Measurements from ENCODE around the gene CFH. TPM values are rescaled to one million over a fixed set of nuclear protein-coding genes. Genes with fewer than 3 reads are reported as not detected.

Gene CFH
- total RNA-seq, 1 donor from 2014 or later: 252 TPM

- no peaks in the 10 kb centered on the region for H3K27me3 Mint-ChIP-seq (ENCODE audit: unreplicated experiment)
Measured at GRCh38 chr1:196669693-196670092, 17.9 kb downstream of the CFH start.

GRCh38 chr1:196674908-196675307 lies 23.1 kb downstream of the CFH start:
- TF ChIP-seq CTCF (IDR thresholded peaks at IDR 0.05): no peak
- H3K4me3 Mint-ChIP-seq (ENCODE audit: unreplicated experiment): no peak overlapping the region
- no peak for DNase-seq (ENCODE audit: extremely low spot score, unreplicated experiment)
- peaks cover 52% of the 10 kb centered on the region for H3K36me3 Mint-ChIP-seq (ENCODE audit: unreplicated experiment)
- H3K27ac Mint-ChIP-seq (ENCODE audit: unreplicated experiment): no peak overlapping the region
- H3K4me1 Mint-ChIP-seq (ENCODE audit: unreplicated experiment): peaks cover 25% of the 10 kb centered on the region
- H3K27me3 Mint-ChIP-seq (ENCODE audit: unreplicated experiment): no peaks in the 10 kb centered on the region
- H3K9me3 Mint-ChIP-seq (ENCODE audit: unreplicated experiment): peaks cover 3% of the 10 kb centered on the region

More at GRCh38 chr1:196669693-196670092, 17.9 kb downstream of the CFH start:
- H3K9me3 Mint-ChIP-seq (ENCODE audit: unreplicated experiment): peaks cover 16% of the 10 kb centered on the region
- H3K27ac Mint-ChIP-seq (ENCODE audit: unreplicated experiment): no peak overlapping the region
- no peak for TF ChIP-seq CTCF (IDR thresholded peaks at IDR 0.05)
- H3K4me1 Mint-ChIP-seq (ENCODE audit: unreplicated experiment): peaks cover 11% of the 10 kb centered on the region
- DNase-seq (ENCODE audit: extremely low spot score, unreplicated experiment): no peak
- H3K36me3 Mint-ChIP-seq (ENCODE audit: unreplicated experiment): peaks cover 47% of the 10 kb centered on the region
- H3K4me3 Mint-ChIP-seq (ENCODE audit: unreplicated experiment): no peak overlapping the region

GRCh38 chr1:196677781-196678509 lies 26.1 kb downstream of the CFH start:
- Mint-ChIP-seq H3K36me3 (ENCODE audit: unreplicated experiment) (peaks cover 61% of the 10 kb centered on the region), H3K27ac (ENCODE audit: unreplicated experiment) (peak overlapping the region; percentile 78), H3K27me3 (ENCODE audit: unreplicated experiment) (no peaks in the 10 kb centered on the region), H3K4me1 (ENCODE audit: unreplicated experiment) (peaks cover 34% of the 10 kb centered on the region), H3K4me3 (ENCODE audit: unreplicated experiment) (no peak overlapping the region), H3K9me3 (ENCODE audit: unreplicated experiment) (peaks cover 15% of the 10 kb centered on the region)
- no peak for TF ChIP-seq CTCF (IDR thresholded peaks at IDR 0.05)
- no peak for DNase-seq (ENCODE audit: extremely low spot score, unreplicated experiment)

GRCh38 chr1:196678510-196678884 lies 26.7 kb downstream of the CFH start:
- Mint-ChIP-seq H3K27ac (ENCODE audit: unreplicated experiment) (peak overlapping the region; percentile 74), H3K36me3 (ENCODE audit: unreplicated experiment) (peaks cover 66% of the 10 kb centered on the region), H3K27me3 (ENCODE audit: unreplicated experiment) (no peaks in the 10 kb centered on the region), H3K4me3 (ENCODE audit: unreplicated experiment) (peak overlapping the region; percentile 24), H3K4me1 (ENCODE audit: unreplicated experiment) (peaks cover 34% of the 10 kb centered on the region), H3K9me3 (ENCODE audit: unreplicated experiment) (peaks cover 19% of the 10 kb centered on the region)
- DNase-seq (ENCODE audit: extremely low spot score, unreplicated experiment): no peak
- TF ChIP-seq CTCF (IDR thresholded peaks at IDR 0.05): no peak

GRCh38 chr1:196680107-196680506 lies 28.3 kb downstream of the CFH start:
- no peak overlapping the region for H3K27ac Mint-ChIP-seq (ENCODE audit: unreplicated experiment)
- no peak for DNase-seq (ENCODE audit: extremely low spot score, unreplicated experiment)

More at GRCh38 chr1:196680107-196680506, 28.3 kb downstream of the CFH start:
- no peaks in the 10 kb centered on the region for H3K27me3 Mint-ChIP-seq (ENCODE audit: unreplicated experiment)
- peaks cover 37% of the 10 kb centered on the region for H3K4me1 Mint-ChIP-seq (ENCODE audit: unreplicated experiment)
- peaks cover 67% of the 10 kb centered on the region for H3K36me3 Mint-ChIP-seq (ENCODE audit: unreplicated experiment)
- H3K4me3 Mint-ChIP-seq (ENCODE audit: unreplicated experiment): no peak overlapping the region
- peaks cover 20% of the 10 kb centered on the region for H3K9me3 Mint-ChIP-seq (ENCODE audit: unreplicated experiment)
- no peak for TF ChIP-seq CTCF (IDR thresholded peaks at IDR 0.05)
